Spleen (tissue), 7 donors: ENCODE results near the gene HMMR.

Experiments
- CTCF ChIP-seq, 11 experiments: fragments of 200-600 bp in 7 of 11; fragments of 450-650 bp in 4 of 11; sonication (generic) in 4 of 11; IDR thresholded peaks in 8 of 11; conservative IDR thresholded peaks in 3 of 11; 1 replicate in 7 of 11; 2 replicates in 4 of 11; pipeline versions ENCODE4 v1.4.0 to v1.8.0; 2016 to 2021; ENCODE audit warnings: antibody characterized with exemption in 11 of 11, inconsistent platforms in 4 of 11, mild to moderate bottlenecking in 1 of 11
- POLR2A ChIP-seq, 3 donors: fragments of 450-650 bp; IDR thresholded peaks; one replicate each; pipeline ENCODE4 v1.5.1; 2017; ENCODE audit warnings: antibody characterized with exemption in 3 of 3, mild to moderate bottlenecking in 1 of 3
- POLR2AphosphoS5 ChIP-seq, 3 donors: sonication (generic); formaldehyde crosslinking; IDR thresholded peaks; one replicate each; pipeline ENCODE4 v1.5.1; 2017; ENCODE audit warnings: antibody characterized with exemption in 3 of 3
- donor health status: DM: no; HTN: no; CAD: no; lungs with moderate emphysema.
- donor health status: DM: no; HTN: no; CAD: no.
- donor health status: DM: no; HTN: no; CAD: no.

- TF ChIP-seq CTCF (IDR thresholded peaks at IDR 0.05 in 8 of 11, conservative IDR thresholded peaks at IDR 0.05 in 3 of 11), result peak in 2 of 11 experiments; percentile 16 to 19
- TF ChIP-seq POLR2AphosphoS5 (IDR thresholded peaks at IDR 0.05), result no peak
- no peak for TF ChIP-seq POLR2A (IDR thresholded peaks at IDR 0.05)
Measured at GRCh38 chr5:163489055-163489744, 28.8 kb downstream of the HMMR start.
